HG02840 (cell line): ENCODE results near the gene ASB6.
A peak's percentile ranks its signal among the peaks of the same experiment; 100 is the strongest.

Source experiments
- ATAC-seq: cut with Tn5 transposase; IDR thresholded peaks from one replicate; pipeline ENCODE4 v1.9.1; 2021; ENCODE audit warnings: mild to moderate bottlenecking, moderate library complexity, moderate number of reproducible peaks; ENCODE audit not compliant: unreplicated experiment, low FRiP score

Gene ASB6

GRCh38 chr9:129628709-129629108, 13.2 kb downstream of the ASB6 start:
- ATAC-seq = no peak

GRCh38 chr9:129627556-129628440, 14.2 kb downstream of the ASB6 start:
- ATAC-seq = no peak

GRCh38 chr9:129626625-129627284, 15.2 kb downstream of the ASB6 start:
- ATAC-seq = peak; percentile 13

GRCh38 chr9:129626079-129626624, 15.8 kb downstream of the ASB6 start, which contains the start of gene NTMT1:
Gene NTMT1 (plus strand): TSS chr9:129626163. CDS start chr9:129632704, 6,541 bp downstream.
- peak; percentile 86 for ATAC-seq

- ATAC-seq = no peak
Observed at GRCh38 chr9:129624947-129625346, 17.0 kb downstream of the ASB6 start.

- no peak for ATAC-seq
Observed at GRCh38 chr9:129624168-129624759, 17.7 kb downstream of the ASB6 start.

- no peak for ATAC-seq
Observed at GRCh38 chr9:129623331-129623730, 18.6 kb downstream of the ASB6 start.

- ATAC-seq = no peak
Observed at GRCh38 chr9:129620669-129621295, 21.2 kb downstream of the ASB6 start, which contains the start of gene C9orf50. Gene C9orf50 (minus strand): TSS chr9:129621101. CDS start chr9:129620574, 527 bp downstream.

GRCh38 chr9:129619787-129620668, 21.9 kb downstream of the ASB6 start:
- ATAC-seq = no peak

GRCh38 chr9:129617167-129617566, 24.8 kb downstream of the ASB6 start:
- ATAC-seq = no peak

- no peak for ATAC-seq
Observed at GRCh38 chr9:129615407-129616285, 26.3 kb downstream of the ASB6 start.

GRCh38 chr9:129614932-129615331, 27.0 kb downstream of the ASB6 start:
- ATAC-seq = no peak

GRCh38 chr9:129613520-129614175, 28.3 kb downstream of the ASB6 start:
- no peak for ATAC-seq

GRCh38 chr9:129612815-129613519, 29.0 kb downstream of the ASB6 start:
- ATAC-seq = no peak

- no peak for ATAC-seq
Observed at GRCh38 chr9:129612123-129612522, 29.8 kb downstream of the ASB6 start.

GRCh38 chr9:129611307-129611800, 30.6 kb downstream of the ASB6 start:
- no peak for ATAC-seq
